Stimulated activated CD8-positive, alpha-beta memory T cell treated with anti-CD3 and anti-CD28 coated beads, Interleukin-4, amount 100 ng/mL, for 4 hours (primary cell): Measurements from ENCODE around the gene GAL3ST1.
"Not testable (repeated sequence)": the region's sequence is repeated elsewhere in the genome, so short reads cannot be mapped to it uniquely, and the experiment has no call there.

Experiments used
- DNase-seq, 2 donors: peaks; one replicate each; pipeline ENCODE4 v3.0.0-alpha.2; 2020; ENCODE audit warnings: low read depth in 2 of 2, low spot score in 1 of 2

Gene GAL3ST1

GRCh38 chr22:30596886-30597285 is 22.4 kb upstream of the GAL3ST1 start:
- DNase-seq, result no peak

GRCh38 chr22:30596199-30596598 is 21.7 kb upstream of the GAL3ST1 start:
- no peak for DNase-seq

- DNase-seq, result not testable (repeated sequence)
Measured at GRCh38 chr22:30592360-30592713, 17.9 kb upstream of the GAL3ST1 start.

GRCh38 chr22:30591588-30592359 is 17.3 kb upstream of the GAL3ST1 start, which contains the start of gene PES1:
TSS of gene PES1 (minus strand) at chr22:30591910. CDS start at chr22:30591833, 77 bp downstream.
- DNase-seq, result peak; percentile 84 to 94

GRCh38 chr22:30591191-30591587 is 16.7 kb upstream of the GAL3ST1 start:
- no peak for DNase-seq

- no peak for DNase-seq
Measured at GRCh38 chr22:30586414-30586813, 11.9 kb upstream of the GAL3ST1 start.

GRCh38 chr22:30584441-30584840 is 10.0 kb upstream of the GAL3ST1 start:
- no peak for DNase-seq

- DNase-seq, result no peak
Measured at GRCh38 chr22:30582788-30583545, 8.5 kb upstream of the GAL3ST1 start.

GRCh38 chr22:30582051-30582450 is 7.6 kb upstream of the GAL3ST1 start:
- DNase-seq, result no peak

GRCh38 chr22:30580896-30581295 is 6.4 kb upstream of the GAL3ST1 start:
- no peak for DNase-seq

- DNase-seq, result no peak
Measured at GRCh38 chr22:30578481-30578880, 4.0 kb upstream of the GAL3ST1 start.

GRCh38 chr22:30575859-30576258 is 1.4 kb upstream of the GAL3ST1 start:
- no peak for DNase-seq

GRCh38 chr22:30574997-30575671 is 669 bp upstream of the GAL3ST1 start:
- no peak for DNase-seq

GRCh38 chr22:30573594-30574094 is 821 bp downstream of the GAL3ST1 start:
- no peak for DNase-seq

- no peak for DNase-seq
Measured at GRCh38 chr22:30572840-30573593, 1.4 kb downstream of the GAL3ST1 start.

- DNase-seq, result no peak
Measured at GRCh38 chr22:30572210-30572609, 2.3 kb downstream of the GAL3ST1 start.

- no peak for DNase-seq
Measured at GRCh38 chr22:30569674-30570202, 4.7 kb downstream of the GAL3ST1 start.

GRCh38 chr22:30568137-30568805 is 6.2 kb downstream of the GAL3ST1 start:
- DNase-seq, result no peak

- DNase-seq, result not testable (repeated sequence)
Measured at GRCh38 chr22:30567277-30567676, 7.2 kb downstream of the GAL3ST1 start.

- no peak for DNase-seq
Measured at GRCh38 chr22:30566125-30566524, 8.3 kb downstream of the GAL3ST1 start.
